Measurements from ENCODE around the gene TTC19.

Gene TTC19

GRCh38 chr17:15963670-15964110 lies 35.9 kb upstream of the TTC19 start:
- no peaks in the 10 kb centered on the region for H3K9me3 ChIP-seq (ENCODE audit: control insufficient read depth, insufficient read depth, low read depth, low read length)
- TF ChIP-seq ZNF335 (tag by site-specific recombination; conservative IDR thresholded peaks at IDR 0.05) (peak; percentile 23; the same call in 1 of the 2 replicates), ZNF280C (tag by site-specific recombination; IDR thresholded peaks at IDR 0.05) (no peak), ZSCAN5A (tag by site-specific recombination; IDR thresholded peaks at IDR 0.05) (no peak), IKZF3 (tag by site-specific recombination; IDR thresholded peaks at IDR 0.05) (no peak), ZBTB20 (tag by site-specific recombination; IDR thresholded peaks at IDR 0.05) (0 out of 2 replicates have a peak, but pooled peaks have one; percentile 39), FEZF1 (tag by site-specific recombination; IDR thresholded peaks at IDR 0.05) (0 out of 2 replicates have a peak, but pooled peaks have one; percentile 21), ZNF664 (tag by site-specific recombination; IDR thresholded peaks at IDR 0.05) (no peak), ZNF600 (tag by site-specific recombination; IDR thresholded peaks at IDR 0.05) (peak; percentile 21; the same call in 1 of the 2 replicates), GLIS1 (tag by site-specific recombination; IDR thresholded peaks at IDR 0.05) (peak; percentile 60)
- POLR2A ChIA-PET = interaction anchor here (0.7 kb wide), 2 partner anchors 10 to 1576 kb away, joined by 3 to 5 read pairs; no protein-coding TSS in a partner anchor
- H3K27ac ChIP-seq (ENCODE audit: extremely low read depth, low read depth, low read length) = peak overlapping the region; percentile 60
- H3K4me1 ChIP-seq (ENCODE audit: control insufficient read depth, insufficient read depth, low read length) = peaks cover 22% of the 10 kb centered on the region
- H3K36me3 ChIP-seq (ENCODE audit: control insufficient read depth in 2 of 2, insufficient read depth in 1 of 2, low read length in 2 of 2) = peaks cover 0 to 4% of the 10 kb centered on the region in 2 experiments; a peak in 1 of 3 replicates
- H3K4me3 ChIP-seq (ENCODE audit: low read depth, low read length) = no peak overlapping the region
- CTCF ChIA-PET = no interaction called here

GRCh38 chr17:15965528-15965927 lies 34.1 kb upstream of the TTC19 start:
- Histone ChIP-seq H3K4me1 (ENCODE audit: control insufficient read depth, insufficient read depth, low read length) (peaks cover 22% of the 10 kb centered on the region), H3K4me3 (ENCODE audit: low read depth, low read length) (no peak overlapping the region), H3K36me3 (ENCODE audit: control insufficient read depth in 2 of 2, insufficient read depth in 1 of 2, low read length in 2 of 2) (peaks cover 0 to 4% of the 10 kb centered on the region in 2 experiments; a peak in 1 of 3 replicates), H3K27ac (ENCODE audit: extremely low read depth, low read depth, low read length) (0 out of 2 replicates have a peak overlapping the region, but pooled peaks have one; percentile 58), H3K9me3 (ENCODE audit: control insufficient read depth, insufficient read depth, low read depth, low read length) (no peaks in the 10 kb centered on the region)
- CTCF ChIA-PET = interaction anchor here (0.8 kb wide), 1 partner anchor 34 kb away, joined by 4 read pairs; the partner anchor contains the start of genes TTC19 and ZSWIM7
- TF ChIP-seq ZNF600 (tag by site-specific recombination; IDR thresholded peaks at IDR 0.05) (peak; percentile 72), ZNF133 (tag by site-specific recombination; IDR thresholded peaks at IDR 0.05) (no peak)
- POLR2A ChIA-PET = interaction anchor here (0.8 to 1.0 kb wide), 5 partner anchors 9 to 34 kb away, joined by 3 to 10 read pairs (median 4); partner anchors contain the start of genes TTC19 and ZSWIM7

GRCh38 chr17:15966183-15966878 lies 33.3 kb upstream of the TTC19 start:
- peak overlapping the region; percentile 58 for H3K27ac ChIP-seq (ENCODE audit: extremely low read depth, low read depth, low read length)
- peak; percentile 86 for TF ChIP-seq ZSCAN16 (tag by site-specific recombination; IDR thresholded peaks at IDR 0.05)
- no peak for TF ChIP-seq ZNF362 (tag by site-specific recombination; IDR thresholded peaks at IDR 0.05)
- no peak for TF ChIP-seq ZNF140 (tag by site-specific recombination; IDR thresholded peaks at IDR 0.05)
- TF ChIP-seq ZNF501 (tag by site-specific recombination; IDR thresholded peaks at IDR 0.05) = no peak
- no peak; the same call in 1 of the 2 replicates for TF ChIP-seq ZNF341 (tag by site-specific recombination; IDR thresholded peaks at IDR 0.05; ENCODE audit: low read depth)
- no peak for TF ChIP-seq ZNF112 (tag by site-specific recombination; IDR thresholded peaks at IDR 0.05)
- TF ChIP-seq SETDB1 (IDR thresholded peaks at IDR 0.05; ENCODE audit: insufficient read length, low read length) = no peak
- TF ChIP-seq ZNF561 (tag by site-specific recombination; IDR thresholded peaks at IDR 0.05; ENCODE audit: borderline replicate concordance) = no peak
- TF ChIP-seq ZNF704 (tag by site-specific recombination; IDR thresholded peaks at IDR 0.05) = no peak
- TF ChIP-seq ZSCAN18 (tag by site-specific recombination; IDR thresholded peaks at IDR 0.05) = no peak
- no peak for TF ChIP-seq ZNF530 (tag by site-specific recombination; IDR thresholded peaks at IDR 0.05; ENCODE audit: low read depth)
- no peak for TF ChIP-seq ZNF146 (tag by site-specific recombination; IDR thresholded peaks at IDR 0.05)
- no peak for TF ChIP-seq ZNF626 (tag by site-specific recombination; IDR thresholded peaks at IDR 0.05)

More at GRCh38 chr17:15966183-15966878, 33.3 kb upstream of the TTC19 start:
- H3K36me3 ChIP-seq (ENCODE audit: control insufficient read depth in 2 of 2, insufficient read depth in 1 of 2, low read length in 2 of 2) = peaks cover 0 to 4% of the 10 kb centered on the region in 2 experiments; a peak in 1 of 3 replicates
- H3K9me3 ChIP-seq (ENCODE audit: control insufficient read depth, insufficient read depth, low read depth, low read length) = no peaks in the 10 kb centered on the region
- ChIA-PET CTCF (interaction anchor here (0.7 kb wide), 1 partner anchor 138 kb away, joined by 3 read pairs; no protein-coding TSS in a partner anchor), POLR2A (interaction anchor here (1.0 kb wide), 2 partner anchors 10 to 33 kb away, joined by 6 to 10 read pairs; partner anchors contain the start of genes TTC19 and ZSWIM7)
- no peak overlapping the region for H3K4me3 ChIP-seq (ENCODE audit: low read depth, low read length)
- peaks cover 22% of the 10 kb centered on the region for H3K4me1 ChIP-seq (ENCODE audit: control insufficient read depth, insufficient read depth, low read length)
